Vagina (tissue), 2 donors: ENCODE results near the gene OR12D2.
"Not testable (repeated sequence)": the region's sequence is repeated elsewhere in the genome, so short reads cannot be mapped to it uniquely, and the experiment has no call there.

Experiments used
- POLR2A ChIP-seq, 2 donors: fragments of 450-650 bp; IDR thresholded peaks; one replicate each; pipeline ENCODE4 v1.6.1; 2017; ENCODE audit warnings: antibody characterized with exemption in 2 of 2, mild to moderate bottlenecking in 2 of 2, moderate library complexity in 2 of 2
- POLR2AphosphoS5 ChIP-seq, 2 donors: sonication (generic); formaldehyde crosslinking; IDR thresholded peaks; one replicate each; pipeline ENCODE4 v1.9.0; 2017; ENCODE audit warnings: antibody characterized with exemption in 2 of 2, mild to moderate bottlenecking in 2 of 2, low read depth in 1 of 2; ENCODE audit not compliant: insufficient read depth in 1 of 2
- TF ChIP-seq, protein P1 (sequence below), 3 experiments: fragments of 450-650 bp in 2 of 3; fragments of 200-600 bp in 1 of 3; sonication (generic) in 1 of 3; IDR thresholded peaks; one replicate each; pipeline ENCODE4 v1.5.1; 2017 to 2019; ENCODE audit warnings: antibody characterized with exemption in 3 of 3, mild to moderate bottlenecking in 2 of 3, moderate library complexity in 2 of 3

DNA sequence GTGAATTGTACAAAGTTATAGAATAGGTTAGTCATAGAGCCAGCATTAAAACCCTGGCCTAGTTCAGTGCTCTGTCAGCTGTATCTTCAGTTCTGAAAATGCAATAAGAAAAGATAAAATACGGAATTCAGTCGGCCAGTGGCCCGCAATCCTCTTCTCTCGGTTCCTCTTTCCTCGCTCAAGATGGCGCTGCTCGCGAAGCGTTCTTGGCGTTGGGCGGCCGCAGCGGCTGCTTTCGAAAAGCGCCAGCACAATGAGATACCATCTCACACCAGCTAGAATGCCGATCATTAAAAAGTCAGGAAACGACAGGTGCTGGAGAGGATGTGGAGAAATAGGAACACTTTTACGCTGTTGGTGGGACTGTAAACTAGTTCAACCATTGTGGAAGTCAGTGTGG is 41.3 kb downstream of the OR12D2 start:
- TF ChIP-seq, protein P1, sequence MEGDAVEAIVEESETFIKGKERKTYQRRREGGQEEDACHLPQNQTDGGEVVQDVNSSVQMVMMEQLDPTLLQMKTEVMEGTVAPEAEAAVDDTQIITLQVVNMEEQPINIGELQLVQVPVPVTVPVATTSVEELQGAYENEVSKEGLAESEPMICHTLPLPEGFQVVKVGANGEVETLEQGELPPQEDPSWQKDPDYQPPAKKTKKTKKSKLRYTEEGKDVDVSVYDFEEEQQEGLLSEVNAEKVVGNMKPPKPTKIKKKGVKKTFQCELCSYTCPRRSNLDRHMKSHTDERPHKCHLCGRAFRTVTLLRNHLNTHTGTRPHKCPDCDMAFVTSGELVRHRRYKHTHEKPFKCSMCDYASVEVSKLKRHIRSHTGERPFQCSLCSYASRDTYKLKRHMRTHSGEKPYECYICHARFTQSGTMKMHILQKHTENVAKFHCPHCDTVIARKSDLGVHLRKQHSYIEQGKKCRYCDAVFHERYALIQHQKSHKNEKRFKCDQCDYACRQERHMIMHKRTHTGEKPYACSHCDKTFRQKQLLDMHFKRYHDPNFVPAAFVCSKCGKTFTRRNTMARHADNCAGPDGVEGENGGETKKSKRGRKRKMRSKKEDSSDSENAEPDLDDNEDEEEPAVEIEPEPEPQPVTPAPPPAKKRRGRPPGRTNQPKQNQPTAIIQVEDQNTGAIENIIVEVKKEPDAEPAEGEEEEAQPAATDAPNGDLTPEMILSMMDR (IDR thresholded peaks at IDR 0.05): not testable (repeated sequence)
- not testable (repeated sequence) for TF ChIP-seq POLR2A (IDR thresholded peaks at IDR 0.05); POLR2AphosphoS5 (IDR thresholded peaks at IDR 0.05; ENCODE audit: insufficient read depth in 1 of 2, low read depth in 1 of 2)
